Amniotic epithelial cell (primary cell): ENCODE results near the gene ADAMTS9.

Source experiments
- DNase-seq: peaks from one replicate; pipeline ENCODE4 v3.0.0-alpha.2; 2010; ENCODE audit warnings: low read depth

ADAMTS9 gene

GRCh38 chr3:64654013-64654412 is 33.8 kb downstream of the ADAMTS9 start:
- no peak for DNase-seq

GRCh38 chr3:64653101-64653500 is 34.7 kb downstream of the ADAMTS9 start:
- DNase-seq = no peak

- DNase-seq = peak; percentile 47
These were observed 36.0 kb downstream of the ADAMTS9 start for GRCh38 chr3:64651741-64652241.

GRCh38 chr3:64651303-64651702 is 36.5 kb downstream of the ADAMTS9 start:
- no peak for DNase-seq

- DNase-seq = peak; percentile 77
These were observed 37.1 kb downstream of the ADAMTS9 start for GRCh38 chr3:64650715-64651114.

- no peak for DNase-seq
These were observed 37.6 kb downstream of the ADAMTS9 start for GRCh38 chr3:64650096-64650622.

GRCh38 chr3:64648927-64649906 is 38.6 kb downstream of the ADAMTS9 start:
- DNase-seq = no peak

GRCh38 chr3:64647825-64648224 is 40.0 kb downstream of the ADAMTS9 start:
- DNase-seq = no peak

- DNase-seq = peak; percentile 55
These were observed 42.6 kb downstream of the ADAMTS9 start for GRCh38 chr3:64645243-64645642.

- DNase-seq = no peak
These were observed 43.3 kb downstream of the ADAMTS9 start for GRCh38 chr3:64644483-64644882.

- no peak for DNase-seq
These were observed 45.3 kb downstream of the ADAMTS9 start for GRCh38 chr3:64642327-64643151.

GRCh38 chr3:64638981-64639481 is 48.8 kb downstream of the ADAMTS9 start:
- DNase-seq = no peak

GRCh38 chr3:64638511-64638910 is 49.3 kb downstream of the ADAMTS9 start:
- DNase-seq = no peak

- no peak for DNase-seq
These were observed 53.4 kb downstream of the ADAMTS9 start for GRCh38 chr3:64634417-64634816.

GRCh38 chr3:64631951-64632350 is 55.8 kb downstream of the ADAMTS9 start:
- no peak for DNase-seq

GRCh38 chr3:64627471-64628321 is 60.1 kb downstream of the ADAMTS9 start:
- DNase-seq = peak; percentile 78

GRCh38 chr3:64627042-64627441 is 60.8 kb downstream of the ADAMTS9 start:
- DNase-seq = no peak

GRCh38 chr3:64625381-64625780 is 62.4 kb downstream of the ADAMTS9 start:
- DNase-seq = peak; percentile 37

- peak; percentile 72 for DNase-seq
These were observed 64.7 kb downstream of the ADAMTS9 start for GRCh38 chr3:64623125-64623524.

- DNase-seq = no peak
These were observed 65.9 kb downstream of the ADAMTS9 start for GRCh38 chr3:64621726-64622395.

- no peak for DNase-seq
These were observed 66.5 kb downstream of the ADAMTS9 start for GRCh38 chr3:64621275-64621674.
